HG02763 (cell line): ENCODE measurements around the gene PITPNB.

Experiments
- ATAC-seq: cut with Tn5 transposase; IDR thresholded peaks from one replicate; pipeline ENCODE4 v1.9.1; 2021; ENCODE audit warnings: mild to moderate bottlenecking, moderate library complexity; ENCODE audit not compliant: unreplicated experiment

Gene PITPNB

DNA sequence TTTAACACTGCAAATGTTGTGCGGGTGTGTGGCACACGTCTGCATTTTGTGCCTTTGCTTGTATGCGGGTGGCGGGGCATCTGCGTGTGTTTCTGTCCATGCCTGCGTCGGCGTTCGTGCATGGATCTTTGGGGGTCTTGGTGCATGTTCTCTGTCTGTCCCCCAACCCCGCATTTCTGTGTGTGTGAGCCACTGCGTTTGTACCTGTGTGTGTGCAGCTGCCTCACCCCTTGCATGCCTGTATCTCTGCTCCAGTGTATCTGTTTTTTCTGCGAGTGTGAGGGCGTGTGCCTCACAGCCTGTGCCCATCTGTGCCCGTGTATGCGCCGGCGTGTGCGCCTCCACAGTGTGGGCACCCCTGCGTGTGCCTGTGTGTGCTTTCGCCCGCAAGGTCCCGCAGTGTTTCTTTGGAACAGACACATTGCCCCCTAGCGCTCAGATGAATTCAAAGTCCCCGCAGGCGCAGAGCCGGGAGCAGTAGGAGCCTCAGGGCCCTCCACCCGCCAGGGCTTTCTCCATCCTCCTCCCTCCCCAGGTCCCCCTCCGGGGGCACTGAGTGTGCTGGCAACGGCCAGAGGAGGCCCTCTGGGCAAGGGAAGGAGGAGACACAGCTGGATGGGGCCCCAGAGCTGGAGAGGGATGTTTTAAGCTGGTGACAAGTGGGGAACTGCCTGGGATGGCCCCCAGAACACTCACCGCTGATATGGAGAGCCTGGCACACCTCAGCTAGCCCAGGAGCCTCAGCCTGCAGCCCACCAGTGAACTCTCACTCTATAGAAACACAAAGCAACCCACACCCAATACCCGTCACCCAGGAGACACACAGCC lies 114.4 kb downstream of the PITPNB start:
- no peak for ATAC-seq

- no peak for ATAC-seq
Observed at GRCh38 chr22:27803841-27804415, 115.1 kb downstream of the PITPNB start.

DNA sequence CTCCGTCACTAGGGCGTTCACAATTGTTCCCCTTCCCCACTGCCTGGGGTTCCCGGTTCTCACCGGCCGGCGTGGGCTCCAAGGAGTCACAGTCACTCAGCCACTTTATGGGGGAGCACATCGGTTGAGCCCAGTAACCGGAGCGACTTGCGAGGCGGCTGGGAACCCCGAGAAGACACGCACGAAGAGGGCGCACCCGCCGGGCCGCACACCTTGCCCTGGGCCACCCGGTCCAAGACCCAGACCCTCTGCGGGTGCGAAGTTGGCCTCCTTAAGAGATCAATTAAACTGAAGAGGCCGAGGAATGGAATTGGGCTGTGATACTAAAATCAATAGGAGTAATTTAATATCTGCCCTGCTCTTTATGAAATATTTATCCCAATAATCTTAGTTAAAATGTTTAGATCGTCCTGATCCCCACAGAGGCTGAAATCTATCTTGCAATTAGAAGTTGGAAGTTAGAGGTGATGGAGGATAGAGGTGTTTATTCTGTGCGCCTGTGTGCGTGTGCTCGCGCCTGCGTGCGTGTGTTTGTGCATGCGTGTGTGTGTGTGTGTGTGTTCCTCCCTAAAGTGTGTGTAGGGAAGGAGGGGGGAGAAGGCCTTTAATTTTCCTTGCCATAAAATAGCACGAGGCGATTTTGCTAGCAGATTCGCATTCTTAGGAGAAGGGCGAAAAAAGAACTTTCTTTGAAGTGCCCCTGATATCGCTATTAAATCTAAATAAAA lies 116.5 kb downstream of the PITPNB start:
- ATAC-seq = no peak
